Mesodermal cell (in vitro differentiated cells): ENCODE data around the gene BNIPL.

Source experiments
- H3K27ac ChIP-seq: 2 replicates; pipeline ENCODE4 v1.7.0; 2013; ENCODE audit warnings: mild to moderate bottlenecking, low read depth, low read length, moderate library complexity; ENCODE audit not compliant: severe bottlenecking
- H3K36me3 ChIP-seq: 2 replicates; pipeline ENCODE4 v1.7.1; 2013; ENCODE audit warnings: mild to moderate bottlenecking, low read length, moderate library complexity; ENCODE audit not compliant: control insufficient read depth, insufficient read depth
- H3K4me1 ChIP-seq: one replicate; pipeline ENCODE4 v1.7.1; 2013; ENCODE audit warnings: mild to moderate bottlenecking, low read length; ENCODE audit not compliant: insufficient read depth, control insufficient read depth, poor library complexity, severe bottlenecking
- H3K4me3 ChIP-seq: 2 replicates; pipeline ENCODE4 v1.7.0; 2013; ENCODE audit warnings: low read length, control low read depth, mild to moderate bottlenecking; ENCODE audit not compliant: insufficient read depth, poor library complexity, severe bottlenecking; ENCODE audit errors: extremely low read depth
- H3K9me3 ChIP-seq: 2 replicates; pipeline ENCODE4 v1.7.1; 2013; ENCODE audit warnings: mild to moderate bottlenecking, low read length, moderate library complexity; ENCODE audit not compliant: control insufficient read depth
- WGBS, 2 experiments: methylation state at CpG; one replicate each; pipeline ENCODE4 v1.1.5; 2013; ENCODE audit warnings: missing lambda C conversion rate in 2 of 2; ENCODE audit not compliant: insufficient coverage in 2 of 2; 5-methylcytosine and 5-hydroxymethylcytosine counted together

The BNIPL gene

DNA sequence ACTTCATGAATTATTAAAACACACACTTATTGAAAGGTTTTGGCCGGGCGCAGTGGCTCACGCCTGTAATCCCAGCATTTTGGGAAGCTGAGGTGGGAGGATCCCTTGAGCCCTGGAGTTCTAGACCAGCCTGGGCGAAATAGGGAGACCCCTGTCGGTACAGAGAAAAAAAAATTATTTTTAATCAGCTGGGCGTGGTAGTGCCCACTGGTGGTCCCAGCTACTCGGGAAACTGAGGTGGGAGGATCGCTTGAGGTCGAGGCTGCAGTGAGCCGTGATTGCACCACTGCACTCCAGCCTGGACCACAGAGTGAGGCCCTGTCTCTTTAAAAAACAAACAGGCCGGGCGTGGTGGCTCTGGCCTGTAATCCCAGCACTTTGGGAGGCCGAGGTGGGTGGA is 35.8 kb downstream of the BNIPL start:
- Histone ChIP-seq H3K4me1 (peaks cover 4% of the 10 kb centered on the region), H3K9me3 (no peaks in the 10 kb centered on the region), H3K4me3 (no peak overlapping the region), H3K27ac (no peak overlapping the region), H3K36me3 (peaks cover 30% of the 10 kb centered on the region)
- WGBS, 2 experiments = 93% methylated on average over 13 of the region's 13 CpGs

DNA sequence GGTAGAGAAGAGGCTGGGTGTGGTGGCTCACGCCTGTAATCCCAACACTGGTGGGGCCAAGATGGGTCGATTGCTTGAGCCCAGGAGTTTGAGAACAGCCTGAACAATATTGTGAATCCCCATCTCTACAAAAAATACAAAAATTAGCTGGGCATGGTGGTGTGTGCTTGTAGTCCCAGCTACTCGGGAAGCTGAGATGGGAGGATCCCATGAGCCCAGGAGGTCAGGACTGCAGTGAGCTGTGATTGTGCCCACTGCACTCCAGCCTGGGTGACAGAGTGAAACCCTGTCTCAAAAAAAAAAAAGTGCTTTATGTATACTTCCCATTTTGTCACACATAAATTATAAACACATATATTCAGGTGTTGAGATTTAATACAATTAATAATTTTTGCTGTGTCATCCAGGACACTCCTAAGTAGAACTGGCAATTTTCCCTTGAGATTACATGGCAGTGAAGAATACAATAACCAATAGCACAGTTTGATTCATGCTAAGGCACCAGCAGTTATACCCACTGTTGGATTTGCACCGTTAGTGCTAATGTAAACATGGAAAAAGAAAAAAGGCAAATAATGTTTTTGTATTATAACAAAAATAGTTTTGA is 49.7 kb downstream of the BNIPL start:
- no peak overlapping the region for H3K4me3 ChIP-seq
- no peaks in the 10 kb centered on the region for H3K36me3 ChIP-seq
- no peaks in the 10 kb centered on the region for H3K4me1 ChIP-seq
- 90 to 100% methylated on average over 1 to 2 of the region's 4 CpGs for WGBS, 2 experiments
- no peak overlapping the region for H3K27ac ChIP-seq
- H3K9me3 ChIP-seq = no peaks in the 10 kb centered on the region
